HS-5 (cell line): ENCODE data around the gene MND1.
"Not testable (repeated sequence)": the region's sequence is repeated elsewhere in the genome, so short reads cannot be mapped to it uniquely, and the experiment has no call there.

Experiments used
- DNase-seq: peaks from one replicate; pipeline ENCODE4 v3.0.0-alpha.2; 2012; ENCODE audit warnings: low read depth

The MND1 gene

DNA sequence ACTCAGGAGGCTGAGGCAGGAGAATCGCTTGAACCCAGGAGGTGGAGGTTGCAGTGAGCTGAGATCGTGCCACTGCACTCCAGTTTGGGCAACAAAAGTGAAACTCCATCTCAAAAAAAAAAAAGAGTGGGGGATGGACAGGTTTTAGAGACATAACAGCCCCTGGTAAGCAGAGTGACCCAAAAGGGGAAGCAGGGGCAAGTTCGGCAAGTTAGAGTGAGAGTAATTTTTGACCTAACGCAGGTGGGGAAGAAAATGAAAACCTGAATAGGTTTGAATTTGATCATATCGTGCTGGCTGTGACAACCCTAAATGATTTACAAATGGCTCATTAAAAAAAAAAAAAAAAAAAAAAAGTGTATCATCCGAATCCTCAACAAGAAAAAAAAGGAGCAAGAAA lies 96.0 kb downstream of the MND1 start:
- no peak for DNase-seq

DNA sequence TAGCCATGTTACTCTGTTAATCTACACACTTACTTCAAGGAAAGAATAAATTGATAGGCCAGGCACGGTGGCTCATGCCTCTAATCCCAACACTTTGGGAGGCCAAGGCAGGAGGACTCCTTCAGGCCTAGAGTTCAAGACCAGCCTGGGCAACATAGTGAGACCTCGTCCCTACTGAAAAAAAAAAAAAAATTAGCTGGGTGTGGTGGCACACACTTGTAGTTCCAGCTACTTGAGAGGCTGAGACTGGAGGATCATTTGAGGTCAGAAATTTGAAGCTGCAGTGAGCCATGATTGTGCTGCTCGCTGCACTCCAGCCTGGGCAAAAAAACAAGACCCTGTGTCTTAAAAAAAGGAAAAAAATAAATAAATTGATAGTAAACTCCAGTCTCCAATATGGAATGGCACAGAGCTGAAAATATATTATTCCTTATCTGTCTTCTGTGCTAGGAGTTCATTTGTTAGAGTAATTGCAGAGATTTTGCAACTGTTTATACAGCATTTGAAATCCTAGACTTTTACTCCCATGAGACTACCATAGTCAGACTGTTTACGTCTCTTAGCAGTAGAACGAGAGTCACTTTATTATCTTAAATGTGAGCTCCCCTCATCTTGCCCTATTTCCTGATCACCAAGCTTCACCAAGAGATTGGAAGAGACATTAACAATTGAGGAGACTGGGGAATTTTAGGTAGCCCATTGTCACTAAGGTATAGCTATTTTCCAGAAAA lies 102.9 kb downstream of the MND1 start:
- no peak for DNase-seq

GRCh38 chr4:153448003-153448731 lies 103.7 kb downstream of the MND1 start:
- no peak for DNase-seq

DNA sequence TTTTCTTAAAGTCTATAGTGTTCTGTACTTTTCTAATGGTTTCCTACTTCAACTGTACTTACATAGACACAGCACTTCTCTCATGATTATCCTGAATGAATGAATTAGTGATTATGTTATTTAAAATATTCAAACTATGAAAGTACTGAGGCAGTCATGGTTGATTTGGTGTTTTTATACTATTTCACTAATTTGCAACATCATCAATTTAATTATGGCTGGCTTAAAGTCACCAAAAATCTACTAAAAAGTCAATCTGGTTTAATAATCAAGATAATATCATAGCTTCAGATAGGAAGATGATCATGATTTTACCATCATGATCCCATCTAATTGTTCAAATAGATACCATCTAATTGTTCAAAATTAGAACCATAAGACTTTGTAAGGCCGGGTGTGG lies 104.8 kb downstream of the MND1 start:
- DNase-seq = no peak

GRCh38 chr4:153450544-153450917 lies 106.0 kb downstream of the MND1 start:
- DNase-seq = no peak

- not testable (repeated sequence) for DNase-seq
Measured at GRCh38 chr4:153451145-153451544, 106.7 kb downstream of the MND1 start.

GRCh38 chr4:153451911-153452657 lies 107.6 kb downstream of the MND1 start:
- no peak for DNase-seq

- DNase-seq = no peak
Measured at GRCh38 chr4:153452658-153453378, 108.3 kb downstream of the MND1 start.

DNA sequence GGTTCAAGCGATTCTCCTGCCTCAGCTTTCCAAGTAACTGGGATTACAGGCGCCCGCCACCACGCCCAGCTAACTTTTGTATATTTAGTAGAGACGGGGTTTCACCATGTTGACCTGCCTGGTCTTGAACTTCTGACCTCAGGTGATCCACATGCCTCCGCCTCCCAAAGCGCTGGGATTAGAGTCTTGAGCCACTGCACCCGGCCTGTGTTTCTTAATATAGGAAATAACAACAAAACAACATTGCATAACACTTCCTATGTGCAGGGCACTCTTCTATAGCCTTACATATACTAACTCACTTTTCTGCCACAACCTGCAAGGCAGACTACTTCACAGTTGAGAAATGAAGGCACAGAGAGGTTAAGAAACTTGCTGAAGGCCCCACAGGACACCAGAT lies 108.9 kb downstream of the MND1 start:
- DNase-seq = no peak

DNA sequence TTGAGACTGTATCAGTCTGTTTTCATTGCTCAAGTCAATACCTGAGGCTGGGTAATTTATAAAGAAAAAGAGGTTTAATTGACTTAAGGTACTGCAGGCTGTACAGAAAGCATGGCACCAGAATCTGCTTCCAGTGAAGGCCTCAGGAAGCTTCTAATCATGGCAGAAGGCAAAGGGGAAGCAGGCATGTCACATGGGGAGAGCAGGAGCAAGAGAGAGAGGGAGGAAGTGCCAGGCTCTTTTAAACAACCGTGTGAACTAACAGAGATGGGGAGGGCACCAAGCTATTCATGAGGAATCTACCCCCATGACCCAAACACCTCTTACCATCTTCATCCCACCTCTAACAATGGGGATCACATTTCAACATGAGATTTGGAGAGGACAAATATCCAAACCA lies 114.5 kb downstream of the MND1 start:
- DNase-seq = no peak

DNA sequence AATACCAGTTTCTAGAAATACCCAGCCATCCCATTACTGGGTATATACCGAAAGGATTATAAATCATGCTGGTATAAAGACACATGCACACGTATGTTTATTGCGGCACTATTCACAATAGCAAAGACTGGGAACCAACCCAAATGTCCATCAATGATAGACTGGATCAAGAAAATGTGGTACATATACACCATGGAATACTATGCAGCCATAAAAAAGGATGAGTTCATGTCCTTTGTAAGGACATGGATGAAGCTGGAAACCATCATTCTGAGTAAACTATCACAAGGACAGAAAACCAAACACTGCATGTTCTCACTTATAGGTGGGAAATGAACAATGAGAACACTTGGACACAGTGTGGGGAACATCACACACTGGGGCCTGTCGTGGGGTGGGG lies 117.1 kb downstream of the MND1 start:
- DNase-seq = not testable (repeated sequence)

- DNase-seq = no peak
Measured at GRCh38 chr4:153464068-153464467, 119.6 kb downstream of the MND1 start.
